Lung (tissue), 12 donors: Measurements from ENCODE around the gene NAV2. TPM values are rescaled to one million over a fixed set of nuclear protein-coding genes. Genes with fewer than 3 reads are reported as not detected.

ENCODE experiments used
- ATAC-seq: fragments of 200-7000 bp; cut with Tn5 transposase; one replicate; pipeline ENCODE4 v1.9.1; 2020; ENCODE audit warnings: moderate number of reproducible peaks; ENCODE audit not compliant: insufficient read depth, low FRiP score
- DNase-seq, 3 donors: peaks; one replicate each; pipeline ENCODE4 v3.0.0-alpha.2; 2013 to 2017
- H3K27ac ChIP-seq, 2 donors: one replicate each; pipeline ENCODE4 v1.5.1; 2013; ENCODE audit warnings: mild to moderate bottlenecking in 2 of 2, moderate library complexity in 2 of 2, control low read depth in 1 of 2, inconsistent platforms in 1 of 2, low read depth in 1 of 2, low read length in 1 of 2
- H3K27me3 ChIP-seq, 3 donors: one replicate each; pipeline ENCODE4 v1.5.1; 2013; ENCODE audit warnings: low read length in 2 of 3; ENCODE audit not compliant: control insufficient read depth in 3 of 3, insufficient read depth in 3 of 3
- H3K36me3 ChIP-seq, 4 donors: one replicate each; pipeline ENCODE4 v1.5.1; 2013; ENCODE audit warnings: low read length in 4 of 4, mild to moderate bottlenecking in 1 of 4, moderate library complexity in 1 of 4; ENCODE audit not compliant: control insufficient read depth in 4 of 4, insufficient read depth in 4 of 4
- H3K4me1 ChIP-seq, 5 donors: one replicate each; pipeline ENCODE4 v1.5.1; 2013; ENCODE audit warnings: low read length in 5 of 5, mild to moderate bottlenecking in 2 of 5, moderate library complexity in 1 of 5; ENCODE audit not compliant: control insufficient read depth in 5 of 5, insufficient read depth in 5 of 5
- H3K4me3 ChIP-seq: one replicate; pipeline ENCODE4 v1.5.1; 2013; ENCODE audit warnings: mild to moderate bottlenecking, control low read depth, moderate library complexity
- H3K9ac ChIP-seq, 2 donors: one replicate each; pipeline ENCODE4 v1.5.1; 2013; ENCODE audit warnings: low read length in 2 of 2, control low read depth in 1 of 2; ENCODE audit not compliant: insufficient read depth in 1 of 2
- H3K9me3 ChIP-seq, 4 donors: one replicate each; pipeline ENCODE4 v1.5.1; 2013; ENCODE audit warnings: low read length in 3 of 4, mild to moderate bottlenecking in 1 of 4, moderate library complexity in 1 of 4; ENCODE audit not compliant: control insufficient read depth in 4 of 4, insufficient read depth in 3 of 4
- CTCF ChIP-seq: IDR thresholded peaks from 2 replicates; pipeline ENCODE4 v1.5.1; 2012; ENCODE audit warnings: mild to moderate bottlenecking; ENCODE audit errors: control extremely low read depth, extremely low read depth
- WGBS, 2 donors: extraction: QIAGEN DNeasy Blood & Tissue Kit; methylation state at CpG; one replicate each; pipeline ENCODE4 v1.1.7; 2013; 5-methylcytosine and 5-hydroxymethylcytosine counted together
- polyA plus RNA-seq, 2 donors: library from polyadenylated mRNA; stranded (reverse); fragments of 200-250 nt; gene quantifications; one replicate each; pipeline ENCODE4 v1.2.1, GENCODE V29; 2013
- total RNA-seq, 2 donors: library from RNA; depleted of rRNA in 1 of 2; stranded (reverse); fragments of >200 nt in 1 of 2; gene quantifications; one replicate each; pipeline ENCODE4 v1.2.1, GENCODE V29; 2014 to 2021
- donor health status: control.
- donor health status: control.
- donor health status: Bipolar disorder and iron deficiency.
- donor health status: healthy.
- donor health status: DM: yes; HTN: yes; CAD: no.

Gene NAV2
- total and polyA plus RNA-seq, 4 donors: 6.8 to 47.9 (median 20.2) TPM

- 70 to 78% methylated on average over 7 of the region's 7 CpGs for WGBS, 2 donors
- no peak overlapping the region for H3K9ac ChIP-seq
- TF ChIP-seq CTCF: no peak
- peaks cover 0 to 20% (median 9%) of the 10 kb centered on the region in 4 donors for H3K36me3 ChIP-seq
- ATAC-seq (no peak), DNase-seq (no peak)
- no peak overlapping the region for H3K4me3 ChIP-seq
- H3K4me1 ChIP-seq: peaks cover 0 to 12% (median 5%) of the 10 kb centered on the region in 5 donors
- H3K9me3 ChIP-seq: peaks cover 0 to 1% (median 0%) of the 10 kb centered on the region in 4 donors
- H3K27me3 ChIP-seq: no peaks in the 10 kb centered on the region
- no peak overlapping the region for H3K27ac ChIP-seq
Measured at GRCh38 chr11:19931771-19932369, 219.2 kb downstream of the NAV2 start.

- Histone ChIP-seq H3K27ac (no peak overlapping the region), H3K9me3 (peaks cover 0 to 1% (median 0%) of the 10 kb centered on the region in 4 donors), H3K9ac (no peak overlapping the region), H3K27me3 (no peaks in the 10 kb centered on the region), H3K4me3 (no peak overlapping the region), H3K36me3 (peaks cover 0 to 20% (median 9%) of the 10 kb centered on the region in 4 donors), H3K4me1 (peaks cover 0 to 12% (median 5%) of the 10 kb centered on the region in 5 donors)
- no peak for DNase-seq
- 95 to 96% methylated on average over 20 of the region's 20 CpGs for WGBS, 2 donors
- ATAC-seq: peak; percentile 19
- no peak for TF ChIP-seq CTCF
Measured at GRCh38 chr11:19933132-19933735, 220.6 kb downstream of the NAV2 start.

- H3K27me3 ChIP-seq: no peaks in the 10 kb centered on the region
- no peak overlapping the region for H3K4me3 ChIP-seq
- ATAC-seq (no peak), DNase-seq (no peak)
- no peak for TF ChIP-seq CTCF
- 86 to 89% methylated on average over 12 of the region's 12 CpGs for WGBS, 2 donors
- H3K9me3 ChIP-seq: peaks cover 0 to 1% (median 0%) of the 10 kb centered on the region in 4 donors
- no peak overlapping the region for H3K27ac ChIP-seq
- H3K36me3 ChIP-seq: peaks cover 0 to 20% (median 9%) of the 10 kb centered on the region in 4 donors
- peaks cover 0 to 12% (median 5%) of the 10 kb centered on the region in 5 donors for H3K4me1 ChIP-seq
- no peak overlapping the region for H3K9ac ChIP-seq
Measured at GRCh38 chr11:19933801-19934488, 221.3 kb downstream of the NAV2 start.
